Endodermal cell (in vitro differentiated cells): Measurements from ENCODE around the gene DENND6B. TPM values are rescaled to one million over a fixed set of nuclear protein-coding genes. Genes with fewer than 3 reads are reported as not detected.

Experiments used
- DNase-seq: peaks from one replicate; pipeline ENCODE4 v3.0.0-alpha.2; 2017
- H3K27ac ChIP-seq: 2 replicates; pipeline ENCODE4 v1.5.1; 2013; ENCODE audit warnings: mild to moderate bottlenecking, low read depth, low read length, moderate library complexity
- H3K27me3 ChIP-seq: 2 replicates; pipeline ENCODE4 v1.6.1; 2013; ENCODE audit warnings: mild to moderate bottlenecking, low read length, moderate library complexity; ENCODE audit not compliant: insufficient read depth, control insufficient read depth, poor library complexity, severe bottlenecking
- H3K36me3 ChIP-seq: 2 replicates; pipeline ENCODE4 v1.7.0; 2013; ENCODE audit warnings: mild to moderate bottlenecking, low read length, moderate library complexity; ENCODE audit not compliant: control insufficient read depth, insufficient read depth
- H3K4me1 ChIP-seq: one replicate; pipeline ENCODE4 v1.7.0; 2013; ENCODE audit warnings: low read length; ENCODE audit not compliant: control insufficient read depth, insufficient read depth
- H3K4me3 ChIP-seq: 2 replicates; pipeline ENCODE4 v1.5.1; 2013; ENCODE audit warnings: mild to moderate bottlenecking, low read length, moderate library complexity
- H3K9ac ChIP-seq: 2 replicates; pipeline ENCODE4 v1.6.1; 2013; ENCODE audit warnings: mild to moderate bottlenecking, low read length, moderate library complexity; ENCODE audit not compliant: poor library complexity, severe bottlenecking; ENCODE audit errors: extremely low read depth
- H3K9me3 ChIP-seq: 2 replicates; pipeline ENCODE4 v1.6.1; 2013; ENCODE audit warnings: mild to moderate bottlenecking, low read length, moderate library complexity; ENCODE audit not compliant: control insufficient read depth
- H3K27ac Mint-ChIP-seq: 2 replicates; pipeline ENCODE4 v1.8.0; 2020; ENCODE audit warnings: mixed read lengths
- H3K27me3 Mint-ChIP-seq: 2 replicates; pipeline ENCODE4 v1.8.0; 2021; ENCODE audit warnings: mild to moderate bottlenecking, mixed read lengths; ENCODE audit not compliant: insufficient read depth
- H3K36me3 Mint-ChIP-seq: 2 replicates; pipeline ENCODE4 v1.8.0; 2020; ENCODE audit warnings: low read depth, mixed read lengths
- H3K4me1 Mint-ChIP-seq: 2 replicates; pipeline ENCODE4 v1.8.0; 2020; ENCODE audit warnings: mixed read lengths
- H3K4me3 Mint-ChIP-seq: 2 replicates; pipeline ENCODE4 v1.8.0; 2020; ENCODE audit warnings: mild to moderate bottlenecking, moderate library complexity, mixed read lengths
- H3K9me3 Mint-ChIP-seq: 2 replicates; pipeline ENCODE4 v1.8.0; 2020; ENCODE audit warnings: mild to moderate bottlenecking, mixed read lengths
- CTCF ChIP-seq: fragments of 200-600 bp; sonication (generic); conservative IDR thresholded peaks from 2 replicates; pipeline ENCODE4 v1.5.0; 2021; ENCODE audit warnings: antibody characterized with exemption, mild to moderate bottlenecking
- WGBS, 2 experiments: methylation state at CpG; one replicate each; pipeline versions ENCODE4 v1.1.5 to v1.1.7; 2013; ENCODE audit warnings: missing lambda C conversion rate in 2 of 2, mixed read lengths in 1 of 2; ENCODE audit not compliant: insufficient coverage in 1 of 2, insufficient read length in 1 of 2; 5-methylcytosine and 5-hydroxymethylcytosine counted together
- total RNA-seq, 2 donors: library from RNA; stranded (reverse); fragmentation: NEBNext Ultra II Directional in 1 of 2; extraction: Animal tissue kit (Norgen Biotek cat#: 25700) in 1 of 2; gene quantifications; 2 replicates in 1 of 2; 3 replicates in 1 of 2; pipeline ENCODE4 v1.2.1, GENCODE V29; 2021

DENND6B gene
- total RNA-seq, 2 donors from 2014 or later: 8.3 to 14.2 TPM

DNA sequence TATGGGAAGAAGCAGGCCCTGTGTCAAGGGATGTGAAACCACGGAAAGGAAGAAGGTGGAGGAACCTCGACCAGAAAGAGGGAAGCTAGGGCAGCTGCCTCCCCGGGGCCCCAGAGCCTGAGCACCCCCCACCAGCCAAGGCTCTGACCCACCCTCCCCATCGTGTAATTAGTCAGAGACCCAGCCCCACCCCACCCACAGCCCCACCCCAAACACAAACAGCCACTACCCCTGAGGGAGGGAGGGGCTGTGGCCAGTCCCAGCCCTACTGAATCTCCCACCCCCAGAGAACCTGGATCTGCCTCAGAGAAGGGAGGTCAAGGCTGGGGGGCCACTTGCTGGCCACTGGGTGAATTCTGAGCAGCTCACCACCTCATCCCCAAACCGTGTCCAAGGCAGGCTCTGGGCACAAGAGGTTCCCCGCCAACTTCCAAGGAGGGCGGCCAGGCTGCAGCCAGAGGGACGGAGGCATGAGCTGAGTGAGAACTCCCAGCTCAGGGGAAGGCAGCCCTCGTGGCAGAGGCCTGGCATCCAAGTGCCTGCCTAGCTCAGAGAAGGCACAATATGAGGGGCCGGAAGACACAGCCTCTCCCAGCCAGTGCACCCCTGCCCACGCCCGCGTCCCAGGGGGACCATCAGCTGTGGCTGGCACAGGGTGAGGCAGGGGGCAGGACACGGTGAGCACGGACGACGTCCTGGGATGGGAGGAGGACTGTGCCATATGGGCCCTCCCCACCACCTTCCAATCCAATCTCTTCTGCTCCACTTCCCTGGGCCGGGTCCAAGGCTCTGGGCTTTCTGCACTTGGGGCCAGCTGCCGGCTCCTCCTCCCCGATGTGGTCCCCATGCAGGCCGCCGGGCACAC lies 22.1 kb downstream of the DENND6B start:
- H3K9me3 Mint-ChIP-seq: no peaks in the 10 kb centered on the region
- no peak overlapping the region for H3K4me3 Mint-ChIP-seq
- Histone ChIP-seq H3K9me3 (no peaks in the 10 kb centered on the region), H3K9ac (no peak overlapping the region), H3K4me1 (peaks cover 3% of the 10 kb centered on the region), H3K27me3 (no peaks in the 10 kb centered on the region), H3K27ac (no peak overlapping the region), H3K36me3 (no peaks in the 10 kb centered on the region), H3K4me3 (no peak overlapping the region)
- H3K27ac Mint-ChIP-seq: no peak overlapping the region
- H3K4me1 Mint-ChIP-seq: peaks cover 14% of the 10 kb centered on the region
- no peaks in the 10 kb centered on the region for H3K36me3 Mint-ChIP-seq
- DNase-seq: no peak
- WGBS, 2 experiments: 93 to 94% methylated on average over 7 to 19 of the region's 22 CpGs
- no peak for TF ChIP-seq CTCF
- H3K27me3 Mint-ChIP-seq: peaks cover 2% of the 10 kb centered on the region

GRCh38 chr22:50303848-50304527 lies 22.8 kb downstream of the DENND6B start:
- H3K4me3 ChIP-seq: no peak overlapping the region
- Mint-ChIP-seq H3K27ac (no peak overlapping the region), H3K4me1 (peaks cover 14% of the 10 kb centered on the region), H3K36me3 (no peaks in the 10 kb centered on the region), H3K9me3 (no peaks in the 10 kb centered on the region), H3K27me3 (peaks cover 2% of the 10 kb centered on the region), H3K4me3 (no peak overlapping the region)
- no peaks in the 10 kb centered on the region for H3K27me3 ChIP-seq
- H3K4me1 ChIP-seq: peaks cover 3% of the 10 kb centered on the region
- no peak overlapping the region for H3K27ac ChIP-seq
- H3K9me3 ChIP-seq: no peaks in the 10 kb centered on the region
- peak; percentile 48 for TF ChIP-seq CTCF
- 79 to 86% methylated on average over 7 to 11 of the region's 11 CpGs for whole genome bisulfite sequencing, 2 experiments
- H3K9ac ChIP-seq: no peak overlapping the region
- peak; percentile 87 for DNase-seq
- no peaks in the 10 kb centered on the region for H3K36me3 ChIP-seq

GRCh38 chr22:50303515-50303847 lies 23.3 kb downstream of the DENND6B start:
- H3K27me3 ChIP-seq: no peaks in the 10 kb centered on the region
- Mint-ChIP-seq H3K4me3 (no peak overlapping the region), H3K4me1 (peaks cover 11% of the 10 kb centered on the region), H3K9me3 (no peaks in the 10 kb centered on the region), H3K36me3 (no peaks in the 10 kb centered on the region), H3K27me3 (peaks cover 2% of the 10 kb centered on the region), H3K27ac (no peak overlapping the region)
- no peak overlapping the region for H3K4me3 ChIP-seq
- no peaks in the 10 kb centered on the region for H3K36me3 ChIP-seq
- H3K27ac ChIP-seq: no peak overlapping the region
- WGBS, 2 experiments: 84 to 87% methylated on average over 5 to 7 of the region's 7 CpGs
- DNase-seq: no peak
- no peak overlapping the region for H3K9ac ChIP-seq
- peaks cover 3% of the 10 kb centered on the region for H3K4me1 ChIP-seq
- no peaks in the 10 kb centered on the region for H3K9me3 ChIP-seq
- no peak for TF ChIP-seq CTCF
